Transverse colon (tissue), 4 donors: ENCODE measurements around the gene FAM174C. TPM values are rescaled to one million over a fixed set of nuclear protein-coding genes. Genes with fewer than 3 reads are reported as not detected.
A peak's percentile ranks its signal among the peaks of the same experiment; 100 is the strongest.

ENCODE experiments used
- DNase-seq: peaks from one replicate; pipeline ENCODE4 v3.0.0-alpha.2; 2019
- H3K27ac ChIP-seq, 4 donors: fragments of 200-600 bp; sonication (generic); 2 replicates each; pipeline ENCODE4 v1.5.1; 2016 to 2018; ENCODE audit warnings: inconsistent platforms in 4 of 4
- H3K27me3 ChIP-seq: fragments of 200-600 bp; sonication (generic); 2 replicates; pipeline ENCODE4 v1.5.1; 2017; ENCODE audit warnings: inconsistent platforms
- H3K36me3 ChIP-seq, 4 donors: fragments of 200-600 bp; sonication (generic); 2 replicates each; pipeline ENCODE4 v1.5.1; 2017 to 2019; ENCODE audit warnings: inconsistent platforms in 4 of 4
- H3K4me1 ChIP-seq, 4 donors: fragments of 200-600 bp; sonication (generic); 2 replicates each; pipeline ENCODE4 v1.5.1; 2017 to 2020; ENCODE audit warnings: inconsistent platforms in 4 of 4
- H3K4me3 ChIP-seq, 4 donors: fragments of 200-600 bp; sonication (generic); 1 replicate in 1 of 4; 2 replicates in 3 of 4; pipeline versions ENCODE4 v1.5.1 to v1.6.1; 2017 to 2019; ENCODE audit warnings: inconsistent platforms in 4 of 4
- H3K9me3 ChIP-seq, 2 donors: fragments of 200-600 bp; sonication (generic); 2 replicates each; pipeline ENCODE4 v1.5.1; 2017 to 2019; ENCODE audit warnings: inconsistent platforms in 2 of 2
- EP300 ChIP-seq: sonication (generic); formaldehyde crosslinking; IDR thresholded peaks from one replicate; pipeline ENCODE4 v1.6.1; 2017; ENCODE audit warnings: antibody characterized with exemption, low read depth
- POLR2A ChIP-seq: fragments of 450-650 bp; IDR thresholded peaks from one replicate; pipeline ENCODE4 v1.6.1; 2016; ENCODE audit warnings: antibody characterized with exemption, mild to moderate bottlenecking, moderate library complexity
- POLR2AphosphoS5 ChIP-seq, 3 donors: sonication (generic); formaldehyde crosslinking; IDR thresholded peaks; one replicate each; pipeline ENCODE4 v1.6.1; 2016; ENCODE audit warnings: antibody characterized with exemption in 3 of 3
- WGBS, 2 donors: methylation state at CpG; one replicate each; pipeline ENCODE4 v1.1.5; 2018; ENCODE audit warnings: low coverage in 1 of 2; 5-methylcytosine and 5-hydroxymethylcytosine counted together
- in situ Hi-C, 4 donors: fragments of 200-750 bp; cut with MboI; loops; one replicate each; pipeline versions ENCODE4 v1.15.0 to v1.15.1; 2017; ENCODE audit warnings: low sequenced_read_pairs in 3 of 4, low pct_ligation_motif_present in 1 of 4, low pct_unique_long_range_greater_than_20kb in 1 of 4
- intact Hi-C: fragments of 100-400 bp; cut with DNase I; formaldehyde crosslinking; loops from one replicate; pipeline ENCODE4 v1.15.1; 2023; ENCODE audit warnings: low total_unique reads
- total RNA-seq, 4 donors: library from RNA; depleted of rRNA; stranded (reverse); fragments of >200 nt; gene quantifications; one replicate each; pipeline ENCODE4 v1.1.0, GENCODE V29; 2016
- TF ChIP-seq, protein P1 (sequence below), 5 experiments: fragments of 200-600 bp in 3 of 5; fragments of 450-650 bp in 2 of 5; sonication (generic) in 3 of 5; IDR thresholded peaks; 1 replicate in 2 of 5; 2 replicates in 3 of 5; pipeline ENCODE4 v1.5.1; 2016 to 2017; ENCODE audit warnings: antibody characterized with exemption in 5 of 5, inconsistent platforms in 3 of 5, mild to moderate bottlenecking in 2 of 5, moderate library complexity in 1 of 5

FAM174C gene
- total RNA-seq, 4 donors from 2014 or later: 72.5 to 116 (median 99.0) TPM

DNA sequence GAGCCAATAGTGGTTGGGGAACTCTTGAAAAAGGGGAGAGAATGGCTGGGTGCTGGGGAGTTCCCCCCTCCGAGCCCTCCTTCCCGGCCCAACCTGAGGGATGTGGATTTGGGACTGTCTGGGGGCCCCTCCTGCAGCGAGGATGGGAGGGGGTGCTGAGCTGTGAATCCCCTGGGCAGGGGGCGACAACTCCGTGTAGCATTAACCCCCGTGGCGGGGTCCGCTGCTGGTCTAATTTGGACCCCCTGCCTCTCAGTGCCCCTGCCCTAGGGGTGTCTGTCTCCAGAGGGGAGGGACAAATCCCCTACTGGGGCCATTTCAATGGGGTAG is 17.2 kb upstream of the FAM174C start:
- H3K27me3 ChIP-seq: no peaks in the 10 kb centered on the region
- no peaks in the 10 kb centered on the region for H3K9me3 ChIP-seq
- peak overlapping the region; percentile 98 to 100 (median 98) for H3K27ac ChIP-seq
- 65 to 68% methylated on average over 4 to 8 of the region's 8 CpGs for WGBS, 2 donors
- TF ChIP-seq EP300 (no peak), POLR2AphosphoS5 (IDR thresholded peaks at IDR 0.05) (peak in 1 of 3 donors; percentile 19)
- intact Hi-C loops: no loop called here
- in situ Hi-C loops: no loop called here
- DNase-seq: no peak
- peaks cover 66 to 93% (median 87%) of the 10 kb centered on the region in 4 donors for H3K4me1 ChIP-seq
- peak overlapping the region in 1 of 4 donors; percentile 1 for H3K4me3 ChIP-seq
- H3K36me3 ChIP-seq: peaks cover 0 to 34% (median 19%) of the 10 kb centered on the region in 4 donors

DNA sequence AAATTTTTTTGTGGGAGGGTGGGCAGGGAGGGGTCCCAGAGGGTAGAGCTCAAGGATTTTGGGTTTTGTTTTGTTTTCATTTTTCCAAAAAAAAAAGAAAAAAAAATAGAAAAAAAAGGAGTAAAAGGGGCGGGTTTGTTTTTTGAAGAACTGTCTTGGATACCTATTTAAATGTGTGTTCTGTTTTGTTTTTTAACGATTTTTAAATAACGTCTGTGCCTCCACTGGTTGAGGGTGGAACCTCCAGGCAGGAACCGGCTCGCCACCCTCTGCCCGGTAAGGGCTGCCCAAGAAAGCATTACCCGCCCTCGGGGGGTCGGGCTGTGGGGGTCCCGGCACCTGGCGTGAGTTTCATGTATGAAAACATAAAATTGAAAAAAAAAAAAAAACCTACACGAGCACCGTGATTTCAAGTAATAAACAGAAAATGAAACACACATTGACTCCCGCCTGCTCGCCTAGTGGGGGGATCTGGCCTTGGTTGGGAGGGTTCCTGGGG is 16.6 kb upstream of the FAM174C start:
- TF ChIP-seq POLR2A: no peak
- no peak for TF ChIP-seq EP300
- no peak for TF ChIP-seq POLR2AphosphoS5 (IDR thresholded peaks at IDR 0.05)
- TF ChIP-seq, protein P1, sequence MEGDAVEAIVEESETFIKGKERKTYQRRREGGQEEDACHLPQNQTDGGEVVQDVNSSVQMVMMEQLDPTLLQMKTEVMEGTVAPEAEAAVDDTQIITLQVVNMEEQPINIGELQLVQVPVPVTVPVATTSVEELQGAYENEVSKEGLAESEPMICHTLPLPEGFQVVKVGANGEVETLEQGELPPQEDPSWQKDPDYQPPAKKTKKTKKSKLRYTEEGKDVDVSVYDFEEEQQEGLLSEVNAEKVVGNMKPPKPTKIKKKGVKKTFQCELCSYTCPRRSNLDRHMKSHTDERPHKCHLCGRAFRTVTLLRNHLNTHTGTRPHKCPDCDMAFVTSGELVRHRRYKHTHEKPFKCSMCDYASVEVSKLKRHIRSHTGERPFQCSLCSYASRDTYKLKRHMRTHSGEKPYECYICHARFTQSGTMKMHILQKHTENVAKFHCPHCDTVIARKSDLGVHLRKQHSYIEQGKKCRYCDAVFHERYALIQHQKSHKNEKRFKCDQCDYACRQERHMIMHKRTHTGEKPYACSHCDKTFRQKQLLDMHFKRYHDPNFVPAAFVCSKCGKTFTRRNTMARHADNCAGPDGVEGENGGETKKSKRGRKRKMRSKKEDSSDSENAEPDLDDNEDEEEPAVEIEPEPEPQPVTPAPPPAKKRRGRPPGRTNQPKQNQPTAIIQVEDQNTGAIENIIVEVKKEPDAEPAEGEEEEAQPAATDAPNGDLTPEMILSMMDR (IDR thresholded peaks at IDR 0.05): peak in 1 of 5 experiments; percentile 28
- Histone ChIP-seq H3K4me1 (peaks cover 65 to 91% (median 84%) of the 10 kb centered on the region in 4 donors), H3K4me3 (peak overlapping the region in 2 of 4 donors; percentile 13 to 33), H3K27me3 (no peaks in the 10 kb centered on the region), H3K27ac (peak overlapping the region; percentile 98 to 100 (median 98)), H3K36me3 (peaks cover 0 to 34% (median 19%) of the 10 kb centered on the region in 4 donors), H3K9me3 (no peaks in the 10 kb centered on the region)
- WGBS, 2 donors: 11 to 15% methylated on average over 9 to 15 of the region's 15 CpGs
- DNase-seq: no peak
- in situ Hi-C loops (no loop called here), intact Hi-C loops (no loop called here)

DNA sequence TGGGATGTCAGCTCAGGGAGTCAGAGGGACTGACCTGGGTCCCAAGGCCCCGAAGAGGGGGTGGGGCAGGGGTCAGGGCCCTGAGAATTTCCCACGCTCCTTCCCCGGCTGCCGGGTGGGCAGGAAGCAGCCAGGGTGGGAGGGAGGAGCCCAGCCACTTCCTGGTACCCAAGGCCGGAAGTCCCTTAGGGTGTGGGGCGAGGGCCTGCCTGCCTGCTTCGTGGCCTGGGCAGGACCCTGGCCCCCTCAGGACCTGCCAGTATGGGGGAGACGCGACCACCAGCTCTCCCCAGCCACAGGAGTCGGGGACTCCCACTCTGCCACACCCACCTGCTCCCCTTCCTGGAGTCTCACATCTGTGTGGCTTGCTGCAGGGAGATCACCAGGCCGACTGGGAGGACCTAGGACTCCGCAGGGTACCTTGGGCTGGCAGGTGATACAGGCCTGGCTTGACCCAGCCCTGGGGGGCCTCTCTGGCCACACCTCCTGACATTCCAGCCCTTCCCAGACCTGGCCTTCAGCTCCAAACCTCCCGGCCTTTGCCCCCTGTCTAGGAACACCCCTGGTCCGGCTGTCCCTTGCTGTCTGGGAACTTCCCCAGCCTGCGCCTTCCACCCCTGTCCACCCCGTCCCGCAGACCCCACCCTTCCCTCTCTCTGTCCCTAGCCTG is 16.0 kb upstream of the FAM174C start:
- peak; percentile 88 for DNase-seq
- Histone ChIP-seq H3K27me3 (no peaks in the 10 kb centered on the region), H3K9me3 (no peaks in the 10 kb centered on the region), H3K4me1 (peaks cover 59 to 85% (median 78%) of the 10 kb centered on the region in 4 donors), H3K36me3 (peaks cover 0 to 32% (median 16%) of the 10 kb centered on the region in 4 donors), H3K4me3 (peak overlapping the region in 2 of 4 donors; percentile 13 to 33), H3K27ac (peak overlapping the region; percentile 98 to 100 (median 98))
- peak; percentile 88 for TF ChIP-seq POLR2A
- TF ChIP-seq POLR2AphosphoS5 (IDR thresholded peaks at IDR 0.05): peak; percentile 79 to 92 (median 90)
- peak; percentile 1 for TF ChIP-seq EP300
- TF ChIP-seq, protein P1 (IDR thresholded peaks at IDR 0.05): no peak
- intact Hi-C loops (no loop called here), in situ Hi-C loops (no loop called here)
- 0 to 4% methylated on average over 4 to 17 of the region's 17 CpGs for WGBS, 2 donors

DNA sequence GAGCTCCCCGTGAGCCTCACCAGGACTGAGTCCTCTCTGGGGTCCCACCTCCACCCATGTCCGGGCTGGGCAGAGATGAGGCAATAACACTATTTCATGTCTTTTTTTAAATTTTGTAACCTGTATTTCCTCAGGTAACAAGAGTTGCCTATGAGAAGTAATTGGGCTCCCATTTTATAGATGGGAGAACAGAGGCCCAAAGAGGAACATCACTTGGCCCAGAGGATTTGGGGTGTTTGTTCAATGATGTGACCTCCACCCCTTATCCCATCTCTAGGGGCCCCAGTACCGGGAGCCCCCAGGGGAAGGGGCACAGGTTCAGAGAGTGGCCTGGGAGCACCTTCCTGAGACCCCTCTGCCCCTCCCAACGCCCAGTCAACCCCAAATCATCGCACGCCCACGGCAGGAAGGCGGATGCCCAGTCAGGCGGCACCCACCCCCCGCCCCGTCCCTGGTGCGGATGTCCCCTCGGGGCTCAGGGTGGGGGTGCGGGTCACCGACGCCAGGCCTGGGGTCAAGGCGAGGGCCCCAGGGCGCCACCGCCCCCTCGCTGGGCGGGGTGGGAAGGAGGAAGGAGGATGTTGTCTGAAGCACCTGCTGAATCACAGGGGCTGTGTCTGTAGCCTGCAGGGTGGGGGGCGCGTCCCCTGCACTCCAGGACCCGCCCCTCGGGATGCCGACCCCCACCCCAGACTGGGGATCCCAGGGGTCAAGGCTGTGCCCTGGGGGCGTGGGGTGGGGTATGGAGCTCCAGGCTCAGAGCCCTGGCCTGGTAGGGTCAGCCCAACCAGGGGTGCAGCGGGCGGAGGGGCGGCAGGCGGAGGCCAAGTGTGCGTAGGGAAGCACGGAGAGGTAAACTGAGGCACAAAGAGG is 15.2 kb upstream of the FAM174C start:
- H3K4me1 ChIP-seq: peaks cover 58 to 79% (median 73%) of the 10 kb centered on the region in 4 donors
- H3K27me3 ChIP-seq: no peaks in the 10 kb centered on the region
- peaks cover 0 to 24% (median 10%) of the 10 kb centered on the region in 4 donors for H3K36me3 ChIP-seq
- H3K9me3 ChIP-seq: no peaks in the 10 kb centered on the region
- TF ChIP-seq, protein P1 (IDR thresholded peaks at IDR 0.05): no peak
- no peak for TF ChIP-seq POLR2A
- TF ChIP-seq EP300: no peak
- peak in 2 of 3 donors; percentile 32 for TF ChIP-seq POLR2AphosphoS5 (IDR thresholded peaks at IDR 0.05)
- intact Hi-C loops (no loop called here), in situ Hi-C loops (no loop called here)
- peak; percentile 63 for DNase-seq
- WGBS, 2 donors: 7 to 11% methylated on average over 3 to 30 of the region's 33 CpGs
- H3K27ac ChIP-seq: peak overlapping the region; percentile 98 to 100 (median 98)
- peak overlapping the region in 3 of 4 donors; percentile 10 to 61 (median 55) for H3K4me3 ChIP-seq
